ENCODE data around the gene RPSA. TPM values are rescaled to one million over a fixed set of nuclear protein-coding genes. Genes with fewer than 3 reads are reported as not detected.

Gene RPSA
- total and polyA plus RNA-seq, 2 experiments from 2014 or later: 1,591 to 1,827 TPM

GRCh38 chr3:39388153-39388552 is 18.4 kb upstream of the RPSA start (continued):
- TF ChIP-seq ZNF462 (CRISPR knock-in tag; IDR thresholded peaks at IDR 0.05) (no peak), CTCF (conservative IDR thresholded peaks at IDR 0.05; ENCODE audit: low read depth in 2 of 2) (no peak), EZH2phosphoT487 (IDR thresholded peaks at IDR 0.05; ENCODE audit: unreplicated experiment) (no peak), EZH2 (IDR thresholded peaks at IDR 0.05; ENCODE audit: low read depth, unreplicated experiment) (no peak)

- peaks cover 47% of the 10 kb centered on the region for H4K20me1 ChIP-seq (replicated peaks; ENCODE audit: insufficient read depth)
- no peak for ATAC-seq
- H3K27me3 ChIP-seq (ENCODE audit: insufficient read depth): no peaks in the 10 kb centered on the region
- peaks cover 48% of the 10 kb centered on the region for H3K36me3 Mint-ChIP-seq (ENCODE audit: low read depth)
- H3K9me3 Mint-ChIP-seq: no peaks in the 10 kb centered on the region
- H3K9me2 ChIP-seq (ENCODE audit: insufficient read depth): no peaks in the 10 kb centered on the region
- H3K4me3 Mint-ChIP-seq: no peak overlapping the region
- DNase-seq (ENCODE audit: low spot score): no peak
- H3K36me3 ChIP-seq (ENCODE audit: insufficient read depth): peaks cover 32% of the 10 kb centered on the region
- H3F3A ChIP-seq (replicated peaks; ENCODE audit: low read depth): no peaks in the 10 kb centered on the region
- no peaks in the 10 kb centered on the region for H3K27me3 Mint-ChIP-seq (ENCODE audit: insufficient read depth, low read depth, poor library complexity)
- H3K79me2 ChIP-seq (replicated peaks; ENCODE audit: insufficient read depth): peaks cover 70% of the 10 kb centered on the region
- H3K4me2 ChIP-seq: no peak overlapping the region
- no peak overlapping the region for H3K4me3 ChIP-seq
- no peak overlapping the region for H2AFZ ChIP-seq
- H3K4me1 Mint-ChIP-seq: peaks cover 29% of the 10 kb centered on the region
- no peak overlapping the region for H3K27ac ChIP-seq (ENCODE audit: low read depth)
- peaks cover 21% of the 10 kb centered on the region for H3K4me1 ChIP-seq (ENCODE audit: insufficient read depth)
- H3K27ac Mint-ChIP-seq: peak overlapping the region; percentile 50
- TF ChIP-seq NANOG (IDR thresholded peaks at IDR 0.05; ENCODE audit: borderline replicate concordance): no peak
- TF ChIP-seq JUNB (IDR thresholded peaks at IDR 0.05; ENCODE audit: unreplicated experiment): no peak
- TF ChIP-seq, protein P1, sequence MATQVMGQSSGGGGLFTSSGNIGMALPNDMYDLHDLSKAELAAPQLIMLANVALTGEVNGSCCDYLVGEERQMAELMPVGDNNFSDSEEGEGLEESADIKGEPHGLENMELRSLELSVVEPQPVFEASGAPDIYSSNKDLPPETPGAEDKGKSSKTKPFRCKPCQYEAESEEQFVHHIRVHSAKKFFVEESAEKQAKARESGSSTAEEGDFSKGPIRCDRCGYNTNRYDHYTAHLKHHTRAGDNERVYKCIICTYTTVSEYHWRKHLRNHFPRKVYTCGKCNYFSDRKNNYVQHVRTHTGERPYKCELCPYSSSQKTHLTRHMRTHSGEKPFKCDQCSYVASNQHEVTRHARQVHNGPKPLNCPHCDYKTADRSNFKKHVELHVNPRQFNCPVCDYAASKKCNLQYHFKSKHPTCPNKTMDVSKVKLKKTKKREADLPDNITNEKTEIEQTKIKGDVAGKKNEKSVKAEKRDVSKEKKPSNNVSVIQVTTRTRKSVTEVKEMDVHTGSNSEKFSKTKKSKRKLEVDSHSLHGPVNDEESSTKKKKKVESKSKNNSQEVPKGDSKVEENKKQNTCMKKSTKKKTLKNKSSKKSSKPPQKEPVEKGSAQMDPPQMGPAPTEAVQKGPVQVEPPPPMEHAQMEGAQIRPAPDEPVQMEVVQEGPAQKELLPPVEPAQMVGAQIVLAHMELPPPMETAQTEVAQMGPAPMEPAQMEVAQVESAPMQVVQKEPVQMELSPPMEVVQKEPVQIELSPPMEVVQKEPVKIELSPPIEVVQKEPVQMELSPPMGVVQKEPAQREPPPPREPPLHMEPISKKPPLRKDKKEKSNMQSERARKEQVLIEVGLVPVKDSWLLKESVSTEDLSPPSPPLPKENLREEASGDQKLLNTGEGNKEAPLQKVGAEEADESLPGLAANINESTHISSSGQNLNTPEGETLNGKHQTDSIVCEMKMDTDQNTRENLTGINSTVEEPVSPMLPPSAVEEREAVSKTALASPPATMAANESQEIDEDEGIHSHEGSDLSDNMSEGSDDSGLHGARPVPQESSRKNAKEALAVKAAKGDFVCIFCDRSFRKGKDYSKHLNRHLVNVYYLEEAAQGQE (IDR thresholded peaks at IDR 0.05; ENCODE audit: unreplicated experiment): no peak
- TF ChIP-seq POLR2AphosphoS5 (IDR thresholded peaks at IDR 0.05; ENCODE audit: low read depth): no peak
- TF ChIP-seq EZH2phosphoT487 (IDR thresholded peaks at IDR 0.05; ENCODE audit: unreplicated experiment): no peak
- no peak for TF ChIP-seq EZH2 (IDR thresholded peaks at IDR 0.05; ENCODE audit: low read depth, unreplicated experiment)
- no peak for TF ChIP-seq STAT1 (IDR thresholded peaks at IDR 0.05; ENCODE audit: unreplicated experiment)
- no peak for TF ChIP-seq CTCF (conservative IDR thresholded peaks at IDR 0.05; ENCODE audit: low read depth in 2 of 2)
- TF ChIP-seq CREB1 (CRISPR knock-in tag; IDR thresholded peaks at IDR 0.05; ENCODE audit: low read depth): no peak
Observed at GRCh38 chr3:39388741-39389248, 17.7 kb upstream of the RPSA start.
